Measurements from ENCODE around the gene LAIR2. TPM values are rescaled to one million over a fixed set of nuclear protein-coding genes. Genes with fewer than 3 reads are reported as not detected.

The LAIR2 gene
- polyA plus RNA-seq, 2 of the 4 experiments (the other 2 are of a cell fraction) = not detected

DNA sequence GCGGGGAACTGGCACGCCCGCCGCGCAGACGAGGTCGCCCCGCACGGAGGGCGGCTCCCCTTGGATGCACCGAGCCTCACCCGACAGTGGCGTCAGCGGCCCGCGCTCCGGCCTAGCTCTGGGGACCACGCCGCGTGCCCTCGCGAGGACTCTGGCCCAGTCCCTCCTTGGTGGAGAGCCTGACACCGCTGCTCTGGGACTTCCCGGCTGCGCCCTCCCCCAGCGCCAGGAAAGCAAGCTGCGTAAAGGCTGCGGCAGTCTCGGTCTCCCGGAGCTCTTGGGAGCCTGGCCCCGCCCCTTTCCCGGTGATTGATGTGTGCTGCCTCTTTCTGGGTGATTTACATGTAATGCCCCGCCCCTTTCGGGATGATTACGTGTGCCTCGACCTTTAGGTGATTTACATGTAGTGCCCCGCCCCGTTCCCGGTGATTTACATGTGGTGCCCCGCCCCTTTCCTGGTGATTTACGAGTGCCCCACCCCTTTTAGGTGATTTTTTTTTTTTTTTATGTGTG, 39.0 kb upstream of the LAIR2 start, which contains the start of gene LENG9 (continued):
- TF ChIP-seq MAX (IDR thresholded peaks at IDR 0.05) (peak; percentile 46), MAFK (IDR thresholded peaks at IDR 0.05; ENCODE audit: partially characterized antibody) (no peak), ZNF302 (CRISPR knock-in tag; IDR thresholded peaks at IDR 0.05) (no peak), NR3C1 (IDR thresholded peaks at IDR 0.05) (no peak), HOXA7 (CRISPR knock-in tag; IDR thresholded peaks at IDR 0.05) (no peak), KDM1A (IDR thresholded peaks at IDR 0.05; ENCODE audit: low read depth) (no peak), ATOH8 (CRISPR knock-in tag; IDR thresholded peaks at IDR 0.05; ENCODE audit: low read depth) (peak; percentile 80; the same call in 1 of the 2 replicates), CBX2 (IDR thresholded peaks at IDR 0.05; ENCODE audit: borderline replicate concordance, low read depth) (no peak), JUN (IDR thresholded peaks at IDR 0.05) (no peak; a peak in 2 of 5 replicates), MYC (IDR thresholded peaks at IDR 0.05; ENCODE audit: borderline replicate concordance, low read length) (peak; percentile 80; the same call in 1 of the 2 replicates), FOSB (CRISPR knock-in tag; IDR thresholded peaks at IDR 0.05) (no peak), JUNB (IDR thresholded peaks at IDR 0.05) (no peak), ZFP36 (IDR thresholded peaks at IDR 0.05; ENCODE audit: borderline replicate concordance, partially characterized antibody) (no peak), FOSL2 (IDR thresholded peaks at IDR 0.05) (no peak), FOSL2 (CRISPR knock-in tag; IDR thresholded peaks at IDR 0.05) (no peak), BHLHE40 (IDR thresholded peaks at IDR 0.05; ENCODE audit: low read depth, low read length) (no peak), POLR2A (IDR thresholded peaks at IDR 0.05; ENCODE audit: low read length) (peak; percentile 88), HES2 (IDR thresholded peaks at IDR 0.05) (no peak), EP300 (IDR thresholded peaks at IDR 0.05) (no peak), USF2 (IDR thresholded peaks at IDR 0.05) (peak; percentile 43), HDAC2 (IDR thresholded peaks at IDR 0.05) (no peak), POLR2AphosphoS2 (conservative IDR thresholded peaks at IDR 0.05; ENCODE audit: low read length) (no peak), BCL3 (IDR thresholded peaks at IDR 0.05) (peak; percentile 53; the same call in 1 of the 3 replicates), CBX8 (IDR thresholded peaks at IDR 0.05) (no peak), HOXB5 (CRISPR knock-in tag; IDR thresholded peaks at IDR 0.05) (peak; percentile 97), RCOR1 (IDR thresholded peaks at IDR 0.05; ENCODE audit: low read depth, low read length) (no peak)

GRCh38 chr19:54464044-54464629, 38.5 kb upstream of the LAIR2 start:
- FAIRE-seq (no peak), DNase-seq (ENCODE audit: low read depth in 1 of 2, low spot score in 1 of 2) (peak; percentile 81 to 99), ATAC-seq (peak; percentile 27 to 65)
- ChIA-PET CTCF (interaction anchor here (0.6 to 2.7 kb wide), 6 partner anchors 10 to 64 kb away, joined by 3 to 19 read pairs (median 4); partner anchors contain the start of gene LENG8), POLR2A (interaction anchor here (0.6 to 7.1 kb wide), 8 partner anchors 9 to 1190 kb away, joined by 3 to 130 read pairs (median 6); partner anchors contain the start of genes CDC42EP5, LENG8, MBOAT7 and U2AF2)
- under 1% methylated on average over 24 of the region's 26 CpGs for WGBS (ENCODE audit: missing lambda C conversion rate)
- Histone ChIP-seq H3K4me2 (peak overlapping the region; percentile 98), H3K4me3 (peak overlapping the region; percentile 67), H3K4me1 (peaks cover 32% of the 10 kb centered on the region), H3K27ac (peak overlapping the region; percentile 93 to 95), H3K9me3 (no peaks in the 10 kb centered on the region)
- TF ChIP-seq ZSCAN20 (CRISPR knock-in tag; IDR thresholded peaks at IDR 0.05) (no peak), MAZ (IDR thresholded peaks at IDR 0.05; ENCODE audit: borderline replicate concordance, low read depth, low read length) (0 out of 2 replicates have a peak, but pooled peaks have one; percentile 15), RNF2 (IDR thresholded peaks at IDR 0.05; ENCODE audit: borderline replicate concordance, low read depth) (no peak), JUN (IDR thresholded peaks at IDR 0.05) (0 out of 5 replicates have a peak, but pooled peaks of 1 of the 2 experiments have one; percentile 64), CHD2 (IDR thresholded peaks at IDR 0.05; ENCODE audit: low read length, partially characterized antibody) (no peak), HOXA7 (CRISPR knock-in tag; IDR thresholded peaks at IDR 0.05) (no peak), BHLHE40 (IDR thresholded peaks at IDR 0.05; ENCODE audit: low read depth, low read length) (peak; percentile 1; the same call in 1 of the 2 replicates), KDM5A (IDR thresholded peaks at IDR 0.05) (no peak), MYC (IDR thresholded peaks at IDR 0.05; ENCODE audit: borderline replicate concordance, low read length) (no peak)
- TF ChIP-seq, protein P1, sequence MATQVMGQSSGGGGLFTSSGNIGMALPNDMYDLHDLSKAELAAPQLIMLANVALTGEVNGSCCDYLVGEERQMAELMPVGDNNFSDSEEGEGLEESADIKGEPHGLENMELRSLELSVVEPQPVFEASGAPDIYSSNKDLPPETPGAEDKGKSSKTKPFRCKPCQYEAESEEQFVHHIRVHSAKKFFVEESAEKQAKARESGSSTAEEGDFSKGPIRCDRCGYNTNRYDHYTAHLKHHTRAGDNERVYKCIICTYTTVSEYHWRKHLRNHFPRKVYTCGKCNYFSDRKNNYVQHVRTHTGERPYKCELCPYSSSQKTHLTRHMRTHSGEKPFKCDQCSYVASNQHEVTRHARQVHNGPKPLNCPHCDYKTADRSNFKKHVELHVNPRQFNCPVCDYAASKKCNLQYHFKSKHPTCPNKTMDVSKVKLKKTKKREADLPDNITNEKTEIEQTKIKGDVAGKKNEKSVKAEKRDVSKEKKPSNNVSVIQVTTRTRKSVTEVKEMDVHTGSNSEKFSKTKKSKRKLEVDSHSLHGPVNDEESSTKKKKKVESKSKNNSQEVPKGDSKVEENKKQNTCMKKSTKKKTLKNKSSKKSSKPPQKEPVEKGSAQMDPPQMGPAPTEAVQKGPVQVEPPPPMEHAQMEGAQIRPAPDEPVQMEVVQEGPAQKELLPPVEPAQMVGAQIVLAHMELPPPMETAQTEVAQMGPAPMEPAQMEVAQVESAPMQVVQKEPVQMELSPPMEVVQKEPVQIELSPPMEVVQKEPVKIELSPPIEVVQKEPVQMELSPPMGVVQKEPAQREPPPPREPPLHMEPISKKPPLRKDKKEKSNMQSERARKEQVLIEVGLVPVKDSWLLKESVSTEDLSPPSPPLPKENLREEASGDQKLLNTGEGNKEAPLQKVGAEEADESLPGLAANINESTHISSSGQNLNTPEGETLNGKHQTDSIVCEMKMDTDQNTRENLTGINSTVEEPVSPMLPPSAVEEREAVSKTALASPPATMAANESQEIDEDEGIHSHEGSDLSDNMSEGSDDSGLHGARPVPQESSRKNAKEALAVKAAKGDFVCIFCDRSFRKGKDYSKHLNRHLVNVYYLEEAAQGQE (IDR thresholded peaks at IDR 0.05) = no peak
